Prostate gland (tissue), 2 donors: ENCODE data around the gene RRP1.

Experiments
- CTCF ChIP-seq, 4 experiments: fragments of 200-600 bp in 2 of 4; fragments of 450-650 bp in 2 of 4; sonication (generic) in 2 of 4; IDR thresholded peaks; 1 replicate in 3 of 4; 2 replicates in 1 of 4; pipeline ENCODE4 v1.5.1; 2016 to 2019; ENCODE audit warnings: antibody characterized with exemption in 4 of 4, mild to moderate bottlenecking in 2 of 4, moderate library complexity in 2 of 4
- POLR2A ChIP-seq: fragments of 450-650 bp; IDR thresholded peaks from one replicate; pipeline ENCODE4 v1.6.1; 2016; ENCODE audit warnings: antibody characterized with exemption, mild to moderate bottlenecking

GRCh38 chr21:43763901-43764523 lies 25.4 kb upstream of the RRP1 start:
- TF ChIP-seq CTCF (IDR thresholded peaks at IDR 0.05): no peak
- TF ChIP-seq POLR2A: no peak
